ENCODE results near the gene RARS1. TPM values are rescaled to one million over a fixed set of nuclear protein-coding genes. Genes with fewer than 3 reads are reported as not detected.
"Not testable (repeated sequence)": the region's sequence is repeated elsewhere in the genome, so short reads cannot be mapped to it uniquely, and the experiment has no call there.

RARS1 gene
- polyA plus RNA-seq, 2 of the 4 experiments (the other 2 are of a cell fraction) = 107 to 142 TPM

DNA sequence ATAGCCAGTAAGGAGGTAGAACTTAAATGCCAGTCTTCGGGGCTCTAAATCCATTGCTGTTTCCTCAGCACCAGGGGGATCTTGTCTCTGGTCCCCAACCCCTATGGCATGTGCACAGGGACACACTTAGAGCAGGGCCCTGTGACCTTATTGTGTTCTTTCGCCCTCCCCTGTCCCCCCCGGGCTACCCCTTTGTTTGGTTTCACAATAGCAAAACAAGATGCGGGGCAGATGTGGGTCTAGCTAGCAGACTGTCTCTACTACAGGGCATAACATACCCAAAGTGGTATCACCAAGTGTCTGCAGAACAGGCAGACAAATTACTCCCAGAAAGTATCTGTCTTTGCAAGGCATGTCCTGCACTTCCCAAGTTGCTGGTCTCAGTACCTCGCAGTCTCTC is 44.9 kb downstream of the RARS1 start:
- DNase-seq (ENCODE audit: low read depth in 1 of 2, low spot score in 1 of 2) = no peak
- ATAC-seq = no peak
- no peaks in the 10 kb centered on the region for H3K4me1 ChIP-seq
- no peak overlapping the region for H3K27ac ChIP-seq
- no peak overlapping the region for H3K4me2 ChIP-seq
- H3K4me3 ChIP-seq = no peak overlapping the region
- no peak for TF ChIP-seq NPAS2 (CRISPR knock-in tag; IDR thresholded peaks at IDR 0.05; ENCODE audit: borderline replicate concordance)
- 64% methylated on average over 5 of the region's 5 CpGs for WGBS (ENCODE audit: missing lambda C conversion rate)
- no peaks in the 10 kb centered on the region for H3K9me3 ChIP-seq
- no peak for FAIRE-seq
- ChIA-PET POLR2A (no interaction called here), CTCF (no interaction called here)

DNA sequence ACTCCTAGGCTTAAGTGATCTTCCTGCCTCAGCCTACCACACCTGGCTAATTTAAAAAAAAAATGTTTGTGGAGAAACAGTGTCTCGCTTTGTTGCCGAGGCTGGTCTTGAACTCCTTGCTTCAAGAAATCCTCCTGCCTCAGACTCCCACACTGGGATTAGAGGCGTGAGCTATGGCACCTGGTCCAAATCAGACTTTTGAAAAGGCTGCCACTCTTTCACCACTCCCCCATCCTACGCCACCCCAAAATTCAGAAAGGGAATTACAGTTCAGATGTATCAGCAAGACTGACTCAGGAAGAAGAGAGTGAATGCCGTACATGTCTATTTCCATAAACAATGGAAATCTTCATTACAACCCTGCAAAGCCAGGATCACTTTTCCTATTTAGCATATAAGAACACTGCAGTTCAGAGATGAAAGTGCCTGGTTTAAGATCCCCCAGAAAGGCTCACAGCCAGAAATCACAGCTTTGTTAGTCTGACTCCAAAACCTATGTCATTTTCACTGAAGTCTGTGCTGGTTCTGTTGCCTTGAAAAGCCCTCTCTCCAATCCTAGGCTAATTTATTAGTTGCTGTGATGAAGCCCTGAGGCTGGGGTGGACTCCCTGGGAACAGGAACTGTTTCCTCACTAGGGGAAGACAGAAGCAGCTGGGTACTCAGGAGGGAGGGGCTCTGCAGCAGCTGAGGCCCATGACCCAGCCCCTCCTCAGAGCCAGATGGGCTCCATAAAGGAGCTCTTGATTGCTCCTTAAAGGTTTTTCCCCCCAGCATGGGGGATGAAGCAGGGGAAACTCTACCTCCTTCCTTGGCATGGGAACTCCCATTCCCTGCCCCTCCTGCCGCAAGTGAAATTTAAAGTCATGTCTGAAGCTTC is 46.0 kb downstream of the RARS1 start:
- FAIRE-seq (no peak), DNase-seq (ENCODE audit: low read depth in 1 of 2, low spot score in 1 of 2) (no peak), ATAC-seq (no peak)
- TF ChIP-seq PHF8 (IDR thresholded peaks at IDR 0.05; ENCODE audit: borderline replicate concordance, low read depth) = no peak
- TF ChIP-seq HDAC2 (IDR thresholded peaks at IDR 0.05) = no peak
- no peak for TF ChIP-seq TP53 (CRISPR knock-in tag; IDR thresholded peaks at IDR 0.05)
- TF ChIP-seq, protein P1, sequence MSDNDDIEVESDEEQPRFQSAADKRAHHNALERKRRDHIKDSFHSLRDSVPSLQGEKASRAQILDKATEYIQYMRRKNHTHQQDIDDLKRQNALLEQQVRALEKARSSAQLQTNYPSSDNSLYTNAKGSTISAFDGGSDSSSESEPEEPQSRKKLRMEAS (IDR thresholded peaks at IDR 0.05) = no peak
- TF ChIP-seq NFE2L2 (conservative IDR thresholded peaks at IDR 0.05; ENCODE audit: low read length) = no peak
- TF ChIP-seq EHF (CRISPR knock-in tag; IDR thresholded peaks at IDR 0.05) = no peak
- no peak for TF ChIP-seq RAD21 (conservative IDR thresholded peaks at IDR 0.05 in 1 of 2, IDR thresholded peaks at IDR 0.05 in 1 of 2)
- TF ChIP-seq, protein P2, sequence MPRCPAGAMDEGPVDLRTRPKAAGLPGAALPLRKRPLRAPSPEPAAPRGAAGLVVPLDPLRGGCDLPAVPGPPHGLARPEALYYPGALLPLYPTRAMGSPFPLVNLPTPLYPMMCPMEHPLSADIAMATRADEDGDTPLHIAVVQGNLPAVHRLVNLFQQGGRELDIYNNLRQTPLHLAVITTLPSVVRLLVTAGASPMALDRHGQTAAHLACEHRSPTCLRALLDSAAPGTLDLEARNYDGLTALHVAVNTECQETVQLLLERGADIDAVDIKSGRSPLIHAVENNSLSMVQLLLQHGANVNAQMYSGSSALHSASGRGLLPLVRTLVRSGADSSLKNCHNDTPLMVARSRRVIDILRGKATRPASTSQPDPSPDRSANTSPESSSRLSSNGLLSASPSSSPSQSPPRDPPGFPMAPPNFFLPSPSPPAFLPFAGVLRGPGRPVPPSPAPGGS (IDR thresholded peaks at IDR 0.05) = no peak
- no peak for TF ChIP-seq HOXA7 (CRISPR knock-in tag; IDR thresholded peaks at IDR 0.05)
- no peak for TF ChIP-seq ZC3H11A (IDR thresholded peaks at IDR 0.05)
- no peak overlapping the region for H3K4me3 ChIP-seq
- no peak overlapping the region for H3K4me2 ChIP-seq
- ChIA-PET CTCF (interaction anchor here (0.7 kb wide), 1 partner anchor 28 kb away, joined by 6 read pairs; no protein-coding TSS in a partner anchor), POLR2A (no interaction called here)
- H3K4me1 ChIP-seq = no peaks in the 10 kb centered on the region
- H3K27ac ChIP-seq = no peak overlapping the region
- WGBS (ENCODE audit: missing lambda C conversion rate) = 80% methylated on average over 6 of the region's 6 CpGs
- no peaks in the 10 kb centered on the region for H3K9me3 ChIP-seq

GRCh38 chr5:168534351-168534750 is 48.1 kb downstream of the RARS1 start:
- H3K4me3 ChIP-seq; CTCF ChIA-PET; H3K27ac ChIP-seq; ATAC-seq; H3K4me2 ChIP-seq; DNase-seq (ENCODE audit: low read depth in 1 of 2, low spot score in 1 of 2); FAIRE-seq; H3K9me3 ChIP-seq; H3K4me1 ChIP-seq; POLR2A ChIA-PET: not testable (repeated sequence)
- 43% methylated on average over 7 of the region's 7 CpGs for WGBS (ENCODE audit: missing lambda C conversion rate)

DNA sequence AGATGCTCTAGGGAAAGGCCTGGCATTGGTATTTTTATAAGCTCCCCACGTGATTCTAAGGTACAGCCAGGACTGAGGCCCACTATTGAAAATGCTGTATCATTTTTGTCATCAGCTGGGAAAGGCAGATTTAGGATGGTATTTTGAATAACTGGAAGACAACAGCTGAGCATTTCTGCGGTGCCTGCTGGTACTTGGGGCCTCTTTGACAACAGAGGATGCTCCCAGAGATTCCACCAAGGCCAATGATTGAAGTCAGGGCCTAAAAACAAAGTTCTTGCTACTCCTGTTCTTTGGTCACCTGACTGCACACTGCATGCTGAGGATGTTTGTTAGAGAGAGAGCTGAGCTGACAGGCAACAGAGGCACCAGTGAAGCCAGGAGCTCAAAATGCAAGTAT is 50.9 kb downstream of the RARS1 start:
- no peak overlapping the region for H3K4me2 ChIP-seq
- no peaks in the 10 kb centered on the region for H3K4me1 ChIP-seq
- H3K4me3 ChIP-seq = no peak overlapping the region
- no peak for DNase-seq (ENCODE audit: low read depth in 1 of 2, low spot score in 1 of 2)
- POLR2A ChIA-PET = no interaction called here
- WGBS (ENCODE audit: missing lambda C conversion rate) = 22% methylated on average over 2 of the region's 2 CpGs
- H3K27ac ChIP-seq = no peak overlapping the region
- CTCF ChIA-PET = interaction anchor here (1.0 to 1.3 kb wide), 2 partner anchors 9 to 23 kb away, joined by 3 to 4 read pairs; no protein-coding TSS in a partner anchor
- H3K9me3 ChIP-seq = no peaks in the 10 kb centered on the region
- FAIRE-seq = no peak
- 0 out of 6 replicates have a peak, but pooled peaks of 1 of the 2 experiments have one; percentile 16 for ATAC-seq
- TF ChIP-seq HOXA7 (CRISPR knock-in tag; IDR thresholded peaks at IDR 0.05) (no peak), RCOR1 (IDR thresholded peaks at IDR 0.05; ENCODE audit: low read depth, low read length) (no peak), KDM1A (IDR thresholded peaks at IDR 0.05; ENCODE audit: low read depth) (no peak), RAD21 (conservative IDR thresholded peaks at IDR 0.05 in 1 of 2, IDR thresholded peaks at IDR 0.05 in 1 of 2) (no peak), REST (IDR thresholded peaks at IDR 0.05) (no peak), MAZ (IDR thresholded peaks at IDR 0.05; ENCODE audit: borderline replicate concordance, low read depth, low read length) (no peak), RFX5 (IDR thresholded peaks at IDR 0.05) (no peak), POLR2A (IDR thresholded peaks at IDR 0.05; ENCODE audit: low read length) (no peak), FOSB (CRISPR knock-in tag; IDR thresholded peaks at IDR 0.05) (no peak), NFE2L2 (conservative IDR thresholded peaks at IDR 0.05; ENCODE audit: low read length) (no peak), CBX8 (IDR thresholded peaks at IDR 0.05) (no peak), POLR2AphosphoS2 (conservative IDR thresholded peaks at IDR 0.05; ENCODE audit: low read length) (no peak), ZNF302 (CRISPR knock-in tag; IDR thresholded peaks at IDR 0.05) (no peak), CHD4 (IDR thresholded peaks at IDR 0.05; ENCODE audit: borderline replicate concordance) (no peak), EHF (CRISPR knock-in tag; IDR thresholded peaks at IDR 0.05) (no peak), KDM5A (IDR thresholded peaks at IDR 0.05) (no peak)
- TF ChIP-seq, protein P3, sequence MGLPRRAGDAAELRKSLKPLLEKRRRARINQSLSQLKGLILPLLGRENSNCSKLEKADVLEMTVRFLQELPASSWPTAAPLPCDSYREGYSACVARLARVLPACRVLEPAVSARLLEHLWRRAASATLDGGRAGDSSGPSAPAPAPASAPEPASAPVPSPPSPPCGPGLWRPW (IDR thresholded peaks at IDR 0.05) = no peak
